SK-N-SH (cell line): ENCODE measurements around the gene HDGF. TPM values are rescaled to one million over a fixed set of nuclear protein-coding genes. Genes with fewer than 3 reads are reported as not detected.

ENCODE experiments used
- CTCF ChIA-PET: fragments of 300-600, 350-600 bp; formaldehyde crosslinking; extraction: SDS; loops from one replicate; lab custom pipeline; 2021; lab: Yijun Ruan, JAX
- POLR2A ChIA-PET: fragments of 350-600 bp; sonication (Branson Sonifier 250); formaldehyde crosslinking; extraction: SDS; loops from one replicate; lab custom pipeline; 2020; ENCODE audit warnings: antibody characterized with exemption, inconsistent platforms; lab: Yijun Ruan, JAX
- DNase-seq: peaks from one replicate; pipeline ENCODE4 v3.0.0; 2012
- H2AFZ ChIP-seq: fragments of 200-600 bp; sonication (generic); 2 replicates; pipeline ENCODE4 v1.8.1; 2016; ENCODE audit warnings: antibody characterized with exemption, mild to moderate bottlenecking, low read depth
- H3F3A ChIP-seq: fragments of 200-600 bp; sonication (generic); replicated peaks from 2 replicates; pipeline ENCODE3; 2016; ENCODE audit warnings: antibody characterized with exemption, mild to moderate bottlenecking; ENCODE audit not compliant: insufficient read depth
- H3K27ac ChIP-seq, 2 experiments: fragments of 200-500 bp in 1 of 2; fragments of 200-600 bp in 1 of 2; sonication (Bioruptor generic) in 1 of 2; sonication (generic), shearing (Covaris generic) in 1 of 2; 2 replicates each; pipeline versions ENCODE4 v1.5.1 to v1.6.1; 2014 to 2016; ENCODE audit warnings: low read depth in 2 of 2, inconsistent platforms in 1 of 2, low read length in 1 of 2, mild to moderate bottlenecking in 1 of 2, mixed read lengths in 1 of 2
- H3K27me3 ChIP-seq: fragments of 200-600 bp; sonication (generic), shearing (Covaris generic); 2 replicates; pipeline ENCODE4 v1.6.1; 2016; ENCODE audit warnings: mixed run types; ENCODE audit not compliant: insufficient read depth
- H3K36me3 ChIP-seq, 2 experiments: fragments of 200-500 bp in 1 of 2; fragments of 200-600 bp in 1 of 2; sonication (Bioruptor generic) in 1 of 2; sonication (generic) in 1 of 2; replicated peaks in 1 of 2; 2 replicates each; pipeline versions ENCODE3 to v1.5.1; 2014 to 2016; ENCODE audit warnings: low read length in 1 of 2, mild to moderate bottlenecking in 1 of 2; ENCODE audit not compliant: insufficient read depth in 2 of 2, control insufficient read depth in 1 of 2
- H3K4me1 ChIP-seq, 2 experiments: fragments of 200-500 bp in 1 of 2; fragments of 200-600 bp in 1 of 2; sonication (Bioruptor generic) in 1 of 2; sonication (generic), shearing (Covaris generic) in 1 of 2; 2 replicates each; pipeline versions ENCODE4 v1.5.1 to v1.6.1; 2014 to 2016; ENCODE audit warnings: low read depth in 1 of 2, low read length in 1 of 2, mixed run types in 1 of 2; ENCODE audit not compliant: insufficient read depth in 2 of 2, control insufficient read depth in 1 of 2
- H3K4me2 ChIP-seq: fragments of 200-600 bp; sonication (generic), shearing (Covaris generic); 2 replicates; pipeline ENCODE4 v1.6.1; 2017; ENCODE audit warnings: mixed run types
- H3K4me3 ChIP-seq, 2 experiments: fragments of 200-500 bp in 1 of 2; fragments of 200-600 bp in 1 of 2; sonication (Bioruptor generic) in 1 of 2; sonication (generic), shearing (Covaris generic) in 1 of 2; 2 replicates each; pipeline versions ENCODE4 v1.5.1 to v1.8.1; 2014 to 2016; ENCODE audit warnings: low read depth in 2 of 2, inconsistent platforms in 1 of 2, low read length in 1 of 2, mild to moderate bottlenecking in 1 of 2, mixed read lengths in 1 of 2, moderate library complexity in 1 of 2
- H3K79me2 ChIP-seq: fragments of 200-600 bp; sonication (generic); 2 replicates; pipeline ENCODE4 v1.8.1; 2017; ENCODE audit warnings: mild to moderate bottlenecking; ENCODE audit not compliant: insufficient read depth
- H3K9ac ChIP-seq: fragments of 200-600 bp; sonication (generic); 2 replicates; pipeline ENCODE4 v1.6.1; 2017; ENCODE audit warnings: mixed run types
- H3K9me2 ChIP-seq: fragments of 200-600 bp; sonication (generic); 2 replicates; pipeline ENCODE4 v1.6.1; 2017; ENCODE audit warnings: mixed run types
- H3K9me3 ChIP-seq: fragments of 200-600 bp; sonication (generic); 2 replicates; pipeline ENCODE4 v1.6.1; 2017; ENCODE audit warnings: mixed run types, mild to moderate bottlenecking, moderate library complexity
- H4K20me1 ChIP-seq: fragments of 200-600 bp; sonication (generic); 2 replicates; pipeline ENCODE4 v1.6.1; 2017; ENCODE audit warnings: mild to moderate bottlenecking, mixed run types; ENCODE audit not compliant: insufficient read depth
- ELF1 ChIP-seq: IDR thresholded peaks from 2 replicates; pipeline ENCODE4 v1.4.0; 2012
- EZH2phosphoT487 ChIP-seq: fragments of 200-600 bp; sonication (generic); IDR thresholded peaks from 2 replicates; pipeline ENCODE4 v1.6.1; 2017; ENCODE audit warnings: low read depth, mixed run types, mild to moderate bottlenecking, antibody characterized with exemption, moderate library complexity, borderline replicate concordance
- FOSL2 ChIP-seq: IDR thresholded peaks from 2 replicates; pipeline ENCODE4 v1.4.0; 2012; ENCODE audit warnings: low read depth, mild to moderate bottlenecking, moderate library complexity, borderline replicate concordance
- FOXM1 ChIP-seq: IDR thresholded peaks from 2 replicates; pipeline ENCODE4 v1.4.0; 2012; ENCODE audit warnings: low read depth, mild to moderate bottlenecking
- IRF3 ChIP-seq: fragments of 150-350 bp; IDR thresholded peaks from 2 replicates; pipeline ENCODE4 v1.6.1; 2016; ENCODE audit warnings: mild to moderate bottlenecking, low read depth, low read length
- MAX ChIP-seq: IDR thresholded peaks from 2 replicates; pipeline ENCODE4 v1.4.0; 2012; ENCODE audit warnings: low read depth
- MXI1 ChIP-seq: IDR thresholded peaks from 2 replicates; pipeline ENCODE4 v1.6.1; 2012; ENCODE audit warnings: mild to moderate bottlenecking, low read depth, low read length, improper control_type of control experiment
- NFIC ChIP-seq: IDR thresholded peaks from 2 replicates; pipeline ENCODE4 v1.4.0; 2012; ENCODE audit warnings: borderline replicate concordance
- RAD21 ChIP-seq: IDR thresholded peaks from 2 replicates; pipeline ENCODE4 v1.6.1; 2012; ENCODE audit warnings: mild to moderate bottlenecking, low read length
- RCOR1 ChIP-seq: fragments of 150-350 bp; IDR thresholded peaks from 2 replicates; pipeline ENCODE4 v1.6.1; 2017; ENCODE audit warnings: antibody characterized with exemption, low read length
- RXRA ChIP-seq: IDR thresholded peaks from 2 replicates; pipeline ENCODE4 v1.4.0; 2012; ENCODE audit warnings: low read depth, mild to moderate bottlenecking, borderline replicate concordance
- TAF1 ChIP-seq: IDR thresholded peaks from 2 replicates; pipeline ENCODE4 v1.6.1; 2012; ENCODE audit warnings: low read depth, mild to moderate bottlenecking, low read length, moderate library complexity, borderline replicate concordance
- TCF12 ChIP-seq: IDR thresholded peaks from 2 replicates; pipeline ENCODE4 v1.4.0; 2012
- YY1 ChIP-seq: IDR thresholded peaks from 2 replicates; pipeline ENCODE4 v1.4.0; 2012; ENCODE audit warnings: low read depth, mild to moderate bottlenecking
- WGBS: methylation state at CpG from one replicate; pipeline ENCODE4 v1.1.6; 2017; ENCODE audit warnings: low lambda C conversion rate; 5-methylcytosine and 5-hydroxymethylcytosine counted together
- polyA plus RNA-seq, 3 experiments: library from polyadenylated mRNA; depleted of rRNA; stranded (reverse); fragments of >200 nt; gene quantifications; 2 replicates each; pipeline ENCODE4 v1.2.3, GENCODE V29; 2012
- TF ChIP-seq, protein P1 (sequence below): IDR thresholded peaks from 2 replicates; pipeline ENCODE4 v1.6.1; 2012; ENCODE audit warnings: mild to moderate bottlenecking, low read depth, low read length, moderate library complexity
- TF ChIP-seq, protein P2 (sequence below): IDR thresholded peaks from 2 replicates; pipeline ENCODE4 v1.4.0; 2012; ENCODE audit warnings: low read depth, borderline replicate concordance

HDGF gene
- polyA plus RNA-seq, 1 of the 3 experiments (the other 2 are of a cell fraction): 152 TPM

- Histone ChIP-seq H3K79me2 (peaks cover 11% of the 10 kb centered on the region; the same call in 1 of the 2 replicates), H3K9me2 (no peaks in the 10 kb centered on the region), H4K20me1 (no peaks in the 10 kb centered on the region), H3K9ac (no peak overlapping the region), H3K4me2 (no peak overlapping the region), H3K36me3 (peaks cover 0 to 6% of the 10 kb centered on the region in 2 experiments), H2AFZ (no peak overlapping the region), H3F3A (peaks cover 27% of the 10 kb centered on the region), H3K4me3 (no peak overlapping the region), H3K4me1 (peaks cover 16 to 33% of the 10 kb centered on the region in 2 experiments; a peak in 3 of 4 replicates), H3K27me3 (no peaks in the 10 kb centered on the region), H3K27ac (no peak overlapping the region), H3K9me3 (no peaks in the 10 kb centered on the region)
- no peak for DNase-seq
- TF ChIP-seq EZH2phosphoT487: no peak
- TF ChIP-seq IRF3: no peak
- TF ChIP-seq FOSL2: no peak
- TF ChIP-seq, protein P1, sequence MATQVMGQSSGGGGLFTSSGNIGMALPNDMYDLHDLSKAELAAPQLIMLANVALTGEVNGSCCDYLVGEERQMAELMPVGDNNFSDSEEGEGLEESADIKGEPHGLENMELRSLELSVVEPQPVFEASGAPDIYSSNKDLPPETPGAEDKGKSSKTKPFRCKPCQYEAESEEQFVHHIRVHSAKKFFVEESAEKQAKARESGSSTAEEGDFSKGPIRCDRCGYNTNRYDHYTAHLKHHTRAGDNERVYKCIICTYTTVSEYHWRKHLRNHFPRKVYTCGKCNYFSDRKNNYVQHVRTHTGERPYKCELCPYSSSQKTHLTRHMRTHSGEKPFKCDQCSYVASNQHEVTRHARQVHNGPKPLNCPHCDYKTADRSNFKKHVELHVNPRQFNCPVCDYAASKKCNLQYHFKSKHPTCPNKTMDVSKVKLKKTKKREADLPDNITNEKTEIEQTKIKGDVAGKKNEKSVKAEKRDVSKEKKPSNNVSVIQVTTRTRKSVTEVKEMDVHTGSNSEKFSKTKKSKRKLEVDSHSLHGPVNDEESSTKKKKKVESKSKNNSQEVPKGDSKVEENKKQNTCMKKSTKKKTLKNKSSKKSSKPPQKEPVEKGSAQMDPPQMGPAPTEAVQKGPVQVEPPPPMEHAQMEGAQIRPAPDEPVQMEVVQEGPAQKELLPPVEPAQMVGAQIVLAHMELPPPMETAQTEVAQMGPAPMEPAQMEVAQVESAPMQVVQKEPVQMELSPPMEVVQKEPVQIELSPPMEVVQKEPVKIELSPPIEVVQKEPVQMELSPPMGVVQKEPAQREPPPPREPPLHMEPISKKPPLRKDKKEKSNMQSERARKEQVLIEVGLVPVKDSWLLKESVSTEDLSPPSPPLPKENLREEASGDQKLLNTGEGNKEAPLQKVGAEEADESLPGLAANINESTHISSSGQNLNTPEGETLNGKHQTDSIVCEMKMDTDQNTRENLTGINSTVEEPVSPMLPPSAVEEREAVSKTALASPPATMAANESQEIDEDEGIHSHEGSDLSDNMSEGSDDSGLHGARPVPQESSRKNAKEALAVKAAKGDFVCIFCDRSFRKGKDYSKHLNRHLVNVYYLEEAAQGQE: no peak
- no peak for TF ChIP-seq ELF1
- TF ChIP-seq YY1: no peak
- TF ChIP-seq RAD21: no peak
- no peak for TF ChIP-seq RCOR1
- no peak for TF ChIP-seq NFIC
- TF ChIP-seq TAF1: no peak
- no peak for TF ChIP-seq MAX
- TF ChIP-seq TCF12: no peak
- TF ChIP-seq, protein P2, sequence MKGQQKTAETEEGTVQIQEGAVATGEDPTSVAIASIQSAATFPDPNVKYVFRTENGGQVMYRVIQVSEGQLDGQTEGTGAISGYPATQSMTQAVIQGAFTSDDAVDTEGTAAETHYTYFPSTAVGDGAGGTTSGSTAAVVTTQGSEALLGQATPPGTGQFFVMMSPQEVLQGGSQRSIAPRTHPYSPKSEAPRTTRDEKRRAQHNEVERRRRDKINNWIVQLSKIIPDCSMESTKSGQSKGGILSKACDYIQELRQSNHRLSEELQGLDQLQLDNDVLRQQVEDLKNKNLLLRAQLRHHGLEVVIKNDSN: no peak
- TF ChIP-seq FOXM1: no peak
- no peak for TF ChIP-seq MXI1
- no peak for TF ChIP-seq RXRA
- 91% methylated on average over 3 of the region's 3 CpGs for WGBS
- POLR2A ChIA-PET: interaction anchor here (1.3 kb wide), 1 partner anchor 25 kb away, joined by 4 read pairs; no protein-coding TSS in a partner anchor
- CTCF ChIA-PET: interaction anchor here (1.0 to 45.5 kb wide), 4 partner anchors 1 to 145 kb away, joined by 4 to 2702 read pairs (median 1354); partner anchors contain the start of genes CRABP2, ISG20L2, METTL25B and NES
Measured at GRCh38 chr1:156714830-156715229, 36.6 kb downstream of the HDGF start.
